Adrenal gland (tissue), 5 donors: Measurements from ENCODE around the gene TM4SF20.

Experiments used
- POLR2A ChIP-seq, 2 donors: fragments of 450-650 bp; IDR thresholded peaks; one replicate each; pipeline ENCODE4 v1.6.1; 2017; ENCODE audit warnings: antibody characterized with exemption in 2 of 2, mild to moderate bottlenecking in 2 of 2, moderate library complexity in 1 of 2
- TF ChIP-seq, protein P1 (sequence below), 6 experiments: fragments of 450-650 bp in 4 of 6; fragments of 200-600 bp in 2 of 6; sonication (generic) in 1 of 6; IDR thresholded peaks; 1 replicate in 5 of 6; 2 replicates in 1 of 6; pipeline versions ENCODE4 v1.5.1 to v1.8.0; 2016 to 2021; ENCODE audit warnings: antibody characterized with exemption in 6 of 6, mild to moderate bottlenecking in 2 of 6, moderate library complexity in 1 of 6
- donor health status: DM: no; HTN: no; CAD: no.

DNA sequence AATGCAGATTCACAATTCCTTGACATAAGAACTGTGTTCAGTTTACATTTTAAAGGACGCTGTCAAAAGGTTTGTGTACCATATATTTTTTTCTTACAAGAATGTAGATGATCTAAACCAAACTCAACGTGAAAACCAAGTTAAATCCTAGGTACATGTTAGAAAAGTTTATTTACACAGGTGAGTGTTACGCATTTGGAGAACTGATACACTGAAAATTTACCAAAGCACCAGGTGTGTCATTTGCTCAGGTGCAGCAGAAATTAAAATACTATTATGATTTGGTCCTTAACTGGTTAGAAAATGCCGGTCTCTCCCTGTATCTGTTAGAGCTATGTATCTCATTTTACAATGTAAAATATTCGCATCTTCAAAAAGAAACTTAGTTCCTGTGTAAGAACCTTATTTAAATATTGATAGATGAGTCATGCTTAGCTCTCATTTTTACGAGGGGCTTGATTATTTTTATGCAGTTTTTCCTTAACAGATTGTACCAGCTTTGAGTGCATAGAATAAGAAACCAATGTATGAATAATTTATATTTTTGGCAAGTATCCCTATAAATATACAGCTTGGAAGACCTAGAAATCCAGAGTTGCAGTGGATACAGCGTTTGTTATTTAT lies 29.0 kb downstream of the TM4SF20 start:
- TF ChIP-seq, protein P1, sequence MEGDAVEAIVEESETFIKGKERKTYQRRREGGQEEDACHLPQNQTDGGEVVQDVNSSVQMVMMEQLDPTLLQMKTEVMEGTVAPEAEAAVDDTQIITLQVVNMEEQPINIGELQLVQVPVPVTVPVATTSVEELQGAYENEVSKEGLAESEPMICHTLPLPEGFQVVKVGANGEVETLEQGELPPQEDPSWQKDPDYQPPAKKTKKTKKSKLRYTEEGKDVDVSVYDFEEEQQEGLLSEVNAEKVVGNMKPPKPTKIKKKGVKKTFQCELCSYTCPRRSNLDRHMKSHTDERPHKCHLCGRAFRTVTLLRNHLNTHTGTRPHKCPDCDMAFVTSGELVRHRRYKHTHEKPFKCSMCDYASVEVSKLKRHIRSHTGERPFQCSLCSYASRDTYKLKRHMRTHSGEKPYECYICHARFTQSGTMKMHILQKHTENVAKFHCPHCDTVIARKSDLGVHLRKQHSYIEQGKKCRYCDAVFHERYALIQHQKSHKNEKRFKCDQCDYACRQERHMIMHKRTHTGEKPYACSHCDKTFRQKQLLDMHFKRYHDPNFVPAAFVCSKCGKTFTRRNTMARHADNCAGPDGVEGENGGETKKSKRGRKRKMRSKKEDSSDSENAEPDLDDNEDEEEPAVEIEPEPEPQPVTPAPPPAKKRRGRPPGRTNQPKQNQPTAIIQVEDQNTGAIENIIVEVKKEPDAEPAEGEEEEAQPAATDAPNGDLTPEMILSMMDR (IDR thresholded peaks at IDR 0.05), result no peak
- no peak for TF ChIP-seq POLR2A (IDR thresholded peaks at IDR 0.05)
